ELR (cell line): ENCODE results near the gene FMN2.

Experiments used
- DNase-seq: peaks from one replicate; pipeline ENCODE4 v3.0.0-alpha.2; 2015; ENCODE audit warnings: low read depth

Gene FMN2

GRCh38 chr1:240198376-240198775 is 106.7 kb downstream of the FMN2 start:
- no peak for DNase-seq

GRCh38 chr1:240199758-240200645 is 108.3 kb downstream of the FMN2 start:
- no peak for DNase-seq

GRCh38 chr1:240201931-240202330 is 110.2 kb downstream of the FMN2 start:
- DNase-seq = no peak

GRCh38 chr1:240207073-240207709 is 115.5 kb downstream of the FMN2 start:
- no peak for DNase-seq

GRCh38 chr1:240210026-240210425 is 118.3 kb downstream of the FMN2 start:
- DNase-seq = peak; percentile 71

GRCh38 chr1:240212556-240212955 is 120.9 kb downstream of the FMN2 start:
- peak; percentile 26 for DNase-seq

- no peak for DNase-seq
Observed at GRCh38 chr1:240217403-240217802, 125.7 kb downstream of the FMN2 start.

- no peak for DNase-seq
Observed at GRCh38 chr1:240219104-240219503, 127.4 kb downstream of the FMN2 start.

GRCh38 chr1:240226102-240226501 is 134.4 kb downstream of the FMN2 start:
- no peak for DNase-seq

GRCh38 chr1:240230816-240231215 is 139.1 kb downstream of the FMN2 start:
- no peak for DNase-seq

- DNase-seq = peak; percentile 93
Observed at GRCh38 chr1:240232530-240232929, 140.8 kb downstream of the FMN2 start.

GRCh38 chr1:240234485-240235210 is 143.0 kb downstream of the FMN2 start:
- DNase-seq = peak; percentile 91

GRCh38 chr1:240235521-240236288 is 144.0 kb downstream of the FMN2 start:
- DNase-seq = peak; percentile 20

GRCh38 chr1:240237305-240237721 is 145.6 kb downstream of the FMN2 start:
- DNase-seq = peak; percentile 75

GRCh38 chr1:240239309-240239708 is 147.6 kb downstream of the FMN2 start:
- no peak for DNase-seq

GRCh38 chr1:240241278-240241677 is 149.6 kb downstream of the FMN2 start:
- no peak for DNase-seq

GRCh38 chr1:240242601-240243144 is 151.0 kb downstream of the FMN2 start:
- DNase-seq = peak; percentile 80

GRCh38 chr1:240244968-240245628 is 153.4 kb downstream of the FMN2 start:
- DNase-seq = peak; percentile 93

- peak; percentile 73 for DNase-seq
Observed at GRCh38 chr1:240245629-240246020, 153.9 kb downstream of the FMN2 start.

GRCh38 chr1:240247899-240248298 is 156.2 kb downstream of the FMN2 start:
- no peak for DNase-seq

- no peak for DNase-seq
Observed at GRCh38 chr1:240254006-240254405, 162.3 kb downstream of the FMN2 start.
